Measurements from ENCODE around the gene ANKRD10. TPM values are rescaled to one million over a fixed set of nuclear protein-coding genes. Genes with fewer than 3 reads are reported as not detected.

Gene ANKRD10
- total RNA-seq, 1 donor from 2014 or later, result 157 TPM

- Histone ChIP-seq H3K79me2 (ENCODE audit: insufficient read depth, low read length) (no peaks in the 10 kb centered on the region), H3K4me2 (ENCODE audit: low read length) (no peak overlapping the region), H3K4me1 (ENCODE audit: insufficient read depth, low read length) (no peaks in the 10 kb centered on the region), H3K9ac (ENCODE audit: low read length) (no peak overlapping the region), H3K27me3 (ENCODE audit: insufficient read depth, low read length) (peaks cover 11% of the 10 kb centered on the region), H3K27ac (ENCODE audit: low read depth, low read length) (no peak overlapping the region), H4K20me1 (ENCODE audit: insufficient read depth, low read length) (no peaks in the 10 kb centered on the region), H3K4me3 (ENCODE audit: insufficient read depth, low read depth, low read length) (no peak overlapping the region), H3K9me3 (ENCODE audit: insufficient read depth, low read depth, low read length) (no peaks in the 10 kb centered on the region), H3K36me3 (ENCODE audit: insufficient read depth, low read length) (no peaks in the 10 kb centered on the region), H2AFZ (ENCODE audit: low read depth, low read length) (no peak overlapping the region)
- Mint-ChIP-seq H3K27me3 (ENCODE audit: low read depth, unreplicated experiment) (peaks cover 18% of the 10 kb centered on the region), H3K4me3 (ENCODE audit: unreplicated experiment) (no peak overlapping the region), H3K9me3 (ENCODE audit: unreplicated experiment) (peaks cover under 1% of the 10 kb centered on the region), H3K36me3 (ENCODE audit: low read depth, unreplicated experiment) (peaks cover 3% of the 10 kb centered on the region), H3K4me1 (ENCODE audit: low read depth, unreplicated experiment) (no peaks in the 10 kb centered on the region), H3K27ac (ENCODE audit: unreplicated experiment) (no peak overlapping the region)
- FAIRE-seq (no peak), DNase-seq (ENCODE audit: low read depth) (no peak)
- TF ChIP-seq CTCF (IDR thresholded peaks at IDR 0.05; ENCODE audit: insufficient read depth, low read depth, low read length) (no peak), EZH2 (IDR thresholded peaks at IDR 0.05; ENCODE audit: insufficient read depth, low read length) (no peak)
Observed at GRCh38 chr13:110923086-110923485, 8.2 kb upstream of the ANKRD10 start.

GRCh38 chr13:110922506-110922905 lies 7.6 kb upstream of the ANKRD10 start:
- peaks cover 11% of the 10 kb centered on the region for H3K27me3 ChIP-seq (ENCODE audit: insufficient read depth, low read length)

More at GRCh38 chr13:110922506-110922905, 7.6 kb upstream of the ANKRD10 start:
- no peak overlapping the region for H3K27ac ChIP-seq (ENCODE audit: low read depth, low read length)
- DNase-seq (ENCODE audit: low read depth) (no peak), FAIRE-seq (no peak)
- H2AFZ ChIP-seq (ENCODE audit: low read depth, low read length), result no peak overlapping the region
- no peaks in the 10 kb centered on the region for H3K79me2 ChIP-seq (ENCODE audit: insufficient read depth, low read length)
- H3K27me3 Mint-ChIP-seq (ENCODE audit: low read depth, unreplicated experiment), result peaks cover 18% of the 10 kb centered on the region
- H3K4me3 ChIP-seq (ENCODE audit: insufficient read depth, low read depth, low read length), result no peak overlapping the region
- no peaks in the 10 kb centered on the region for H3K9me3 ChIP-seq (ENCODE audit: insufficient read depth, low read depth, low read length)
- peaks cover 3% of the 10 kb centered on the region for H3K36me3 Mint-ChIP-seq (ENCODE audit: low read depth, unreplicated experiment)
- no peaks in the 10 kb centered on the region for H4K20me1 ChIP-seq (ENCODE audit: insufficient read depth, low read length)
- H3K9me3 Mint-ChIP-seq (ENCODE audit: unreplicated experiment), result peaks cover 2% of the 10 kb centered on the region
- H3K36me3 ChIP-seq (ENCODE audit: insufficient read depth, low read length), result no peaks in the 10 kb centered on the region
- H3K4me1 Mint-ChIP-seq (ENCODE audit: low read depth, unreplicated experiment), result peaks cover 3% of the 10 kb centered on the region
- H3K4me1 ChIP-seq (ENCODE audit: insufficient read depth, low read length), result no peaks in the 10 kb centered on the region
- no peak overlapping the region for H3K4me2 ChIP-seq (ENCODE audit: low read length)
- no peak for TF ChIP-seq EZH2 (IDR thresholded peaks at IDR 0.05; ENCODE audit: insufficient read depth, low read length)
- TF ChIP-seq CTCF (IDR thresholded peaks at IDR 0.05; ENCODE audit: insufficient read depth, low read depth, low read length), result no peak
- no peak overlapping the region for H3K9ac ChIP-seq (ENCODE audit: low read length)
- H3K27ac Mint-ChIP-seq (ENCODE audit: unreplicated experiment), result no peak overlapping the region
- no peak overlapping the region for H3K4me3 Mint-ChIP-seq (ENCODE audit: unreplicated experiment)
